Measurements from ENCODE around the gene RNF145. TPM values are rescaled to one million over a fixed set of nuclear protein-coding genes. Genes with fewer than 3 reads are reported as not detected.
"Not testable (repeated sequence)": the region's sequence is repeated elsewhere in the genome, so short reads cannot be mapped to it uniquely, and the experiment has no call there.

The RNF145 gene
- total RNA-seq, 1 donor from 2014 or later, result 56.6 TPM

DNA sequence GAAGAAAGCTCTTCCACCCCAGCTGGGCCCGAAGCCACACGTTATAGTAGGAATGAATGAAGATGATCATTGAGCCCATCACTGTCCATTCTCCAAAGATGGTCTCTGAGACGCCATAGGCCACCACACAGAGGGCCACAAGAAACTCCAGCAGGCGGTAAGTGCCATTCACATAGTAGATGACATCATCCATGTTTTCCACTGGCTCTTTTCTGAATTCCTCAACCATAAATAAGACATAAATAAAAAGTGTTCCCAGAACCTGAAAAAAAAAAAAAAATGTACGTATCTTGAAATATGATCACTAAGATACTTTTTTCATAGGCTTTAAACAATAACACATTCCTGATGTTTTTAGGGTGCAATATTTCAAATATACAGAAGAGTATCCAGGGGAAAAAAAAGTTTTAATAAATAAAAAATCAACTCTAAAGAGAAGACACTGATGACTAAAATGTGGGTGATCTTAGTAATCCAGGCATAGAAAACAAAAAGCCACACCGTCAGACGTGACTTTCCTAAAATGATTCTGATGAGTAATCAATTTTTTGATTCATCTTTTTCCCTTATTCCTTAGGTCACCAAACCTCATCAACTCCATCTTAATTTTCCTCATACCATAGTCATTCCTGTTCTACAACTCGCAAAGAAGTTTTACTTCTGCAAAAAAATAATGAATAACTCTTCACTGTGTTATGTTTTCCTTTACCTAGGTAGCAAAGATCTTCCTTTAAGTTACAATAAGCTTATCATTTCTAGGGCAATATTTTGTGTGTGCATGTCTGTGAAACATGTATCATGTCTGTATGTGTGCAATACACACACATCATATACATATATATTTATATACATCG lies 47.8 kb downstream of the RNF145 start:
- no peak overlapping the region for H3K4me3 Mint-ChIP-seq (ENCODE audit: low read depth)
- DNase-seq (ENCODE audit: low spot score, unreplicated experiment), result no peak
- H3K4me1 Mint-ChIP-seq (ENCODE audit: low read depth), result no peaks in the 10 kb centered on the region
- H3K36me3 Mint-ChIP-seq (ENCODE audit: insufficient read depth), result peaks cover 9% of the 10 kb centered on the region
- no peaks in the 10 kb centered on the region for H3K9me3 Mint-ChIP-seq (ENCODE audit: low read depth)
- no peaks in the 10 kb centered on the region for H3K27me3 Mint-ChIP-seq
- H3K27ac Mint-ChIP-seq, result no peak overlapping the region
- no peak for TF ChIP-seq CTCF (IDR thresholded peaks at IDR 0.05; ENCODE audit: unreplicated experiment)

DNA sequence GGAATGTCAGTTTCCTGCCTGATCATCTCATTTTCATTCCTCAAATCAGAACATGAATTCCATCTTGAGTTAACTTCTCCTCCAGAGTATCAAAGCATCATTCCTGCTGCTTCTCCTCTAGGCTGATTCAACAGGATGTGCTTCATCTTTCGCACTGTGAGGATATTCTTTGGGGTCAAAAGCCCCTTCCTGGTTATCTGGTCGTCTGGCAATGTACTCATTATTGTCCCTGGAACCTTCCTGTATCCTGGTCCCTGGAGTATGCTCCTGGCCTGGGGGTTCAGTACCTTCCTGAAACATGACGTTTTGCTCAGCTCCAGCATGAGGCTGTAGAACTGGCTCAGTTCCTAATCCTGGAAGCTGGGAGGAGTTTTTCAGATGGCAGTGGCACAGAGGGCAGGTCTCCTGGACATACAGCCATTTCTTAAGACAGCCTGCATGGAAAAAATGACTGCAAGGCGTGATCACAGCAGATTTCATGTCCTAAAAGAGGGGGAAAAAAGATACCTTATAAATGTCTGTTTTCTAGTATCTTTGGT lies 50.7 kb downstream of the RNF145 start:
- DNase-seq (ENCODE audit: low spot score, unreplicated experiment); H3K36me3 Mint-ChIP-seq (ENCODE audit: insufficient read depth); H3K4me1 Mint-ChIP-seq (ENCODE audit: low read depth); H3K9me3 Mint-ChIP-seq (ENCODE audit: low read depth); H3K27ac Mint-ChIP-seq; H3K27me3 Mint-ChIP-seq; H3K4me3 Mint-ChIP-seq (ENCODE audit: low read depth): not testable (repeated sequence)

DNA sequence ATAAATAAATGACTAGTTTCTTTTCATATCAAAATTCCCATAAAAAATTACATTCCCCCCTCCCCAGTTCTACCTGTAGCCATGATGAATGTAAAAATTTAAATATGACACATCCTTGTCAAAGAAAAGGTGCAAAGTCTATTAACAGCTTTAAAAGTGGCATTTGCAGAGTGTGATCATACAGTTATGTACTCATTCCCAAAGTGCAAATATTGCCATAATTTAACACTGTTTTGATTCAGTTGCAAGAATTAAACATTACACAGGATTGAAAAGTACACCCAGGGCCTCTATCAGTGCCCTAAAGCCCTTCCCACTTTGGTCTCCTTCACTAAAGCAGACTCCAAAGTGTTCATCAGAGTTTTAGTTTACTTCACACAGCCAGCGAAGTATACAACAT lies 51.8 kb downstream of the RNF145 start:
- Mint-ChIP-seq H3K36me3 (ENCODE audit: insufficient read depth) (peaks cover 5% of the 10 kb centered on the region), H3K4me1 (ENCODE audit: low read depth) (no peaks in the 10 kb centered on the region), H3K27me3 (no peaks in the 10 kb centered on the region), H3K9me3 (ENCODE audit: low read depth) (no peaks in the 10 kb centered on the region), H3K4me3 (ENCODE audit: low read depth) (no peak overlapping the region), H3K27ac (no peak overlapping the region)
- DNase-seq (ENCODE audit: low spot score, unreplicated experiment), result no peak
- TF ChIP-seq CTCF (IDR thresholded peaks at IDR 0.05; ENCODE audit: unreplicated experiment), result no peak

DNA sequence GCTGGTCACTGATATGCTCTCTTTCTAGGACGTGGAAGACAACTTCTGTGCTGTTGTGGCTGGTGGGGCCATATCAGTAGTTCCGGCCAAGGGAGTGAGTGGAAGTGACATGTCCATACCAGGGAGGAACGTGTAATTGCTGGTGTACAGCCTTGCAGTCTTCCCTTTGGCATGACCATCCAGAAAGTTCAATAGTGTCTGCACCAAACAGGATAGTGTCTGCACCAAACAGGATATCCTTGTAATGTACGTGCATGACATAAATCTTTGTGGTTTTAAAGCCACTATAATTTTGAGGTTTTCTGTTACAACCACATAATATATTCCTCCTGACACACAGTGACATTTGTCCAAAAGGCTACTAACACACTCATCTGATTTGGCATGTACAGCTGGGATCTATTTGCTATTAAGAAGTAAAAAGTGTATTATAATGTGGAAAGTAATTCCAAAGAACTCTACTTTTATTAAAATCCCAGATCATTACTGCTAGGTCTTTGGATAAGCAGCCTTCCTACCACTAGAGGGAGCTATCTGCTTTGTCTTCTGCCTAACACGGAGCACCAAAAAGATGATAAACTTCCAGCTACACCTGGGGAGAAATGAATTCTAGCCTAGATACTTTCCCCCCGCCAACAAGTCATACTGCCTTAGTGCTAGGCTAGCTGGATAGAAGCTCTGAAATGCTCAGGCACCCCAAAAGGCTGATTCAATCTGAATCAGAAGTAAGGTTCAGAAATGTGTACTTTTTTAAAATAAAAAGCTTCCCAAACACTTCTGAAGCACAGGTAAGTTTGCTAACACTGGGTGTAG lies 52.7 kb downstream of the RNF145 start:
- no peaks in the 10 kb centered on the region for H3K27me3 Mint-ChIP-seq
- H3K4me3 Mint-ChIP-seq (ENCODE audit: low read depth), result no peak overlapping the region
- no peaks in the 10 kb centered on the region for H3K4me1 Mint-ChIP-seq (ENCODE audit: low read depth)
- H3K27ac Mint-ChIP-seq, result no peak overlapping the region
- no peaks in the 10 kb centered on the region for H3K9me3 Mint-ChIP-seq (ENCODE audit: low read depth)
- peak; percentile 88 for TF ChIP-seq CTCF (IDR thresholded peaks at IDR 0.05; ENCODE audit: unreplicated experiment)
- H3K36me3 Mint-ChIP-seq (ENCODE audit: insufficient read depth), result peaks cover 3% of the 10 kb centered on the region
- DNase-seq (ENCODE audit: low spot score, unreplicated experiment), result no peak

GRCh38 chr5:159155960-159156359 lies 53.4 kb downstream of the RNF145 start:
- TF ChIP-seq CTCF (IDR thresholded peaks at IDR 0.05; ENCODE audit: unreplicated experiment), result no peak
- H3K4me1 Mint-ChIP-seq (ENCODE audit: low read depth), result no peaks in the 10 kb centered on the region
- H3K27ac Mint-ChIP-seq, result no peak overlapping the region
- no peak for DNase-seq (ENCODE audit: low spot score, unreplicated experiment)
- no peaks in the 10 kb centered on the region for H3K27me3 Mint-ChIP-seq
- peaks cover 2% of the 10 kb centered on the region for H3K9me3 Mint-ChIP-seq (ENCODE audit: low read depth)
- peaks cover 3% of the 10 kb centered on the region for H3K36me3 Mint-ChIP-seq (ENCODE audit: insufficient read depth)
- no peak overlapping the region for H3K4me3 Mint-ChIP-seq (ENCODE audit: low read depth)

Data from progenitor cell of endocrine pancreas (in vitro differentiated cells).